MCF 10A (cell line): ENCODE measurements around the gene SLC38A10. TPM values are rescaled to one million over a fixed set of nuclear protein-coding genes. Genes with fewer than 3 reads are reported as not detected.

Experiments used
- BruUV-seq: library from RNA; stranded (reverse); fragments of 400-500 nt; replicated peaks from 2 replicates; lab custom pipeline; 2021; lab: Mats Ljungman, UMichigan
- CTCF ChIA-PET: fragments of 300-600 bp; sonication (Branson Sonifier 250); formaldehyde crosslinking; extraction: SDS; loops from one replicate; lab custom pipeline; 2021; ENCODE audit warnings: antibody characterized with exemption, inconsistent platforms; lab: Yijun Ruan, JAX
- POLR2A ChIA-PET: fragments of 300-600, 350-650 bp; sonication (Branson Sonifier 250); formaldehyde crosslinking; extraction: SDS; loops from one replicate; lab custom pipeline; 2020; ENCODE audit warnings: antibody characterized with exemption, inconsistent platforms; lab: Yijun Ruan, JAX
- DNase-seq: peaks from one replicate; pipeline ENCODE4 v3.0.0-alpha.2; 2018; ENCODE audit not compliant: unreplicated experiment
- H3K27ac Mint-ChIP-seq: one replicate; pipeline ENCODE4 v1.8.0; 2022; ENCODE audit warnings: mild to moderate bottlenecking, low read depth, mixed read lengths; ENCODE audit not compliant: unreplicated experiment
- H3K27me3 Mint-ChIP-seq: one replicate; pipeline ENCODE4 v1.8.0; 2022; ENCODE audit warnings: mixed read lengths; ENCODE audit not compliant: insufficient read depth, unreplicated experiment
- H3K36me3 Mint-ChIP-seq: one replicate; pipeline ENCODE4 v1.8.0; 2022; ENCODE audit warnings: mild to moderate bottlenecking, moderate library complexity, mixed read lengths; ENCODE audit not compliant: insufficient read depth, unreplicated experiment
- H3K4me1 Mint-ChIP-seq: one replicate; pipeline ENCODE4 v1.8.0; 2022; ENCODE audit warnings: mixed read lengths; ENCODE audit not compliant: insufficient read depth, unreplicated experiment
- H3K4me3 Mint-ChIP-seq: one replicate; pipeline ENCODE4 v1.8.0; 2022; ENCODE audit warnings: mild to moderate bottlenecking, moderate library complexity, mixed read lengths; ENCODE audit not compliant: unreplicated experiment
- H3K9me3 Mint-ChIP-seq: one replicate; pipeline ENCODE4 v1.8.0; 2022; ENCODE audit warnings: mixed read lengths; ENCODE audit not compliant: unreplicated experiment
- intact Hi-C: fragments of 100-400 bp; cut with micrococcal nuclease; formaldehyde crosslinking; loops from 2 replicates; pipeline ENCODE4 v1.14.1; 2022
- total RNA-seq: library from RNA; stranded (reverse); gene quantifications from 2 replicates; pipeline ENCODE4 v1.2.3, GENCODE V29; 2022
- TF ChIP-seq, protein P1 (sequence below): fragments of 200-600 bp; IDR thresholded peaks from one replicate; pipeline ENCODE4 v1.8.0; 2022; ENCODE audit warnings: antibody characterized with exemption, mild to moderate bottlenecking; ENCODE audit not compliant: unreplicated experiment

The SLC38A10 gene
- total RNA-seq, 1 experiment from 2014 or later: 98.2 TPM

DNA sequence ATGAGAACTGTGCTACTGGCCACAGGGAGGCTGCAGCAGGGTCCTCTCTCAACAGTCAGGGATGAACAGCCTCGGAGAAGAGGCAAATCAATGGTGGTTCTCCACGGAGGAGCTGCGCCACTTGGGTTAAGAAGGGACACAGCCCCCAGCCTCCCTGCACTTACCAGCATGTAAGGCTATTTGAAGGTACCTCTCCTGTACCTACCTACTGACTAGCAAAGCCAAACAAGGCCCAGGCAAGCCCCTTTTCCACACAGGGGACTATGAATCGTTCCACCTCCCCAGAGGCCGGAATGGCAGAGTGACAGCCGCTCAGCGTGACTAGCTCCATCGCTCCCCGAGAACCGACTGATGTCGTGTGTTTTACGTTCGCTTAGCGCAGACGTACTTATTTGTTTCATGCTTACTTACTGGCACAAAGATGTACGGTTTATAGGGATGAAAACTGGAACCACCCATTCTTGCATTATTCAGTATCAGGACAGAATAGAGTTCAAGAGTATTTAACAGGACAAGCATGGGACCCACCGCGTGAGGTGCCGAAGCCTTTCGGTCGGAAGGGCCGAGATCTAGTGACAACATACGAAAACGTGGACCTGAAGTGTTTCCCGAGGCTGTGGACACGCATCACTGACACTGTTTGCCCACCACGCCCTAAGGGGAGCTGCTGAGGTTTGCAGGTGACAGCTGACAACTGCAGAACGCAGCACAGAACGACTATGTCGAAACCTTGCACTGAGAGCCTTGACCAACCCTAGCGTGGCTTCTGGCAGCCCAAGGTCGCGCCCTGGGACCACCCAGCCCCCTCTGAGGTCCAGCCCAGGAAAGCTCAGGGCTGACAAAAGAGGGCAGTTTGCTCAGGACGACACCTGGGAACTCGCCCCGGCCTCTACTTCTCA lies 57.3 kb downstream of the SLC38A10 start:
- Mint-ChIP-seq H3K4me3 (peak overlapping the region; percentile 84), H3K27me3 (no peaks in the 10 kb centered on the region), H3K27ac (no peak overlapping the region), H3K36me3 (peaks cover 25% of the 10 kb centered on the region), H3K4me1 (peaks cover 24% of the 10 kb centered on the region), H3K9me3 (no peaks in the 10 kb centered on the region)
- intact Hi-C loops: no loop called here
- DNase-seq: no peak
- TSS peak; percentile 49 for BruUV-seq
- ChIA-PET POLR2A (interaction anchor here (1.1 to 3.3 kb wide), 14 partner anchors 9 to 428 kb away, joined by 3 to 15 read pairs (median 4); partner anchors contain the start of genes ACTG1 and FAAP100), CTCF (interaction anchor here (0.6 to 1.5 kb wide), 3 partner anchors 15 to 175 kb away, joined by 3 read pairs; no protein-coding TSS in a partner anchor)
- TF ChIP-seq, protein P1, sequence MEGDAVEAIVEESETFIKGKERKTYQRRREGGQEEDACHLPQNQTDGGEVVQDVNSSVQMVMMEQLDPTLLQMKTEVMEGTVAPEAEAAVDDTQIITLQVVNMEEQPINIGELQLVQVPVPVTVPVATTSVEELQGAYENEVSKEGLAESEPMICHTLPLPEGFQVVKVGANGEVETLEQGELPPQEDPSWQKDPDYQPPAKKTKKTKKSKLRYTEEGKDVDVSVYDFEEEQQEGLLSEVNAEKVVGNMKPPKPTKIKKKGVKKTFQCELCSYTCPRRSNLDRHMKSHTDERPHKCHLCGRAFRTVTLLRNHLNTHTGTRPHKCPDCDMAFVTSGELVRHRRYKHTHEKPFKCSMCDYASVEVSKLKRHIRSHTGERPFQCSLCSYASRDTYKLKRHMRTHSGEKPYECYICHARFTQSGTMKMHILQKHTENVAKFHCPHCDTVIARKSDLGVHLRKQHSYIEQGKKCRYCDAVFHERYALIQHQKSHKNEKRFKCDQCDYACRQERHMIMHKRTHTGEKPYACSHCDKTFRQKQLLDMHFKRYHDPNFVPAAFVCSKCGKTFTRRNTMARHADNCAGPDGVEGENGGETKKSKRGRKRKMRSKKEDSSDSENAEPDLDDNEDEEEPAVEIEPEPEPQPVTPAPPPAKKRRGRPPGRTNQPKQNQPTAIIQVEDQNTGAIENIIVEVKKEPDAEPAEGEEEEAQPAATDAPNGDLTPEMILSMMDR: no peak

DNA sequence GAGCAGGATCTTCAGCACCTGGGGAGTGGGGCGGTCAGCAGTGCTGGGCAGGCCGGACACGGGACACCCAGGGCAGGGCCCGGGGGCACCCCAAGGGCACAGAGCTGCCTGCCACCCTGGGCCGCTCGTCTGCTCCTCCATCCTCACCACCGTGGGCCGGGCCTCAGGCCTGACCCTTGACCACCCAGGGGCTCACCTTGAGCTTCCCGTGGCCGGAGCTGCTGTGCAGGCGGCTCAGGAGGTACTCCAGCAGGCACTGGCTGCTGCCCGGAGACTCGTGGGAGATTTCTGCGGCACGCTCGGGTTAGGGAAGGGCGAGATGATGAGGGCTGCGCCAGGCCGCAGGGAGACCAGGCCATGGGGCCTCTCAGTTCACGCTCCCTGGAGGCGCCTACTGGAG lies 58.3 kb downstream of the SLC38A10 start:
- TF ChIP-seq, protein P1: no peak
- ChIA-PET CTCF (no interaction called here), POLR2A (interaction anchor here (3.3 kb wide), 1 partner anchor 10 kb away, joined by 15 read pairs; no protein-coding TSS in a partner anchor)
- no peaks in the 10 kb centered on the region for H3K9me3 Mint-ChIP-seq
- H3K27me3 Mint-ChIP-seq: no peaks in the 10 kb centered on the region
- H3K4me3 Mint-ChIP-seq: no peak overlapping the region
- no peak overlapping the region for H3K27ac Mint-ChIP-seq
- peaks cover 18% of the 10 kb centered on the region for H3K36me3 Mint-ChIP-seq
- BruUV-seq: no TSS peak
- peaks cover 24% of the 10 kb centered on the region for H3K4me1 Mint-ChIP-seq
- no peak for DNase-seq
- intact Hi-C loops: no loop called here

DNA sequence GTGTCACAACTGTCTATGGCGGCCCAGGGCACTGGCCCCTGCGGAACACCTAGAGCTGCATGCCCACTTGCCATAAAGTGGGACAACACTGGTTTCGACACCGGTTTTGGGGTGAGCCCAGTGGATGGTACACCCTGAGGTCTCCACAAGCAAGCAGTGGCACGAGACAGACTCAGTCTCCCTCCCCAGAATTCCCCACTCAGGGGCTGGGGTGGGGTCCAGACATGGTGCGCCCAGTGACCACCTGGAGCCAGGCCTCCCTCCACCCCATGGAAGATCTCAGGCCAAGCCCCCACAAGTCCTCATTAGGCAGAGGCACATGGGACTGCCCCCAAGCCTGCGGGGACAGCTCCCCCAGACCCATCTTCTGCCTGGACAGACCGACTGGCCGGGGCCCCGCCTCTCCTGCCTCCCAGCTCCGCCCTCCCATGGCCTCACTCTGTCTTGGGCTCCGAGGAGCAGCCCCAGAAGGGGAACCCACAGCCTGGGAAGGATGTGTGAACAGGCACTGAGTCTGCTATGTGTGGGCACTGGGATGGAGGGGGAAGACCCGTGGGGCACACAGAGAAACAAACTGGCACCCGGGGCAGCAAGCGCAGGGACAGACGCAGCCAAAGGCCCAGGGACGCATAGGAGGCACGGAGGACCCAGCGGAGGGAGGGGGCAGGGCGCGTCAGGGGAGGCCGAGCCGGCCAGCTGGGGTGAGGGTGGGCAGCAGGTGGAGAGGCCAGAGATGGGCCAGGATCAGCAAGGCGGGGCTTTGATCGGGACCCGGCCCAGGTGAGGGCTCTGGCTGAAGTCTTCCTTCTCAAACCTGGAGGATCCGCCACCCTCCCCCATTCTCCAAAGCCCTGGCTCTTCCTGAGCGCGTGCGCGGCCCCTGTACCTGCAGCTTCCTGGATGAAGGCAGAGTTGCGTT lies 59.0 kb downstream of the SLC38A10 start:
- intact Hi-C loops: no loop called here
- Mint-ChIP-seq H3K4me1 (peaks cover 17% of the 10 kb centered on the region), H3K9me3 (no peaks in the 10 kb centered on the region), H3K36me3 (peaks cover 11% of the 10 kb centered on the region), H3K4me3 (no peak overlapping the region), H3K27me3 (no peaks in the 10 kb centered on the region), H3K27ac (no peak overlapping the region)
- no peak for DNase-seq
- no TSS peak for BruUV-seq
- ChIA-PET POLR2A (interaction anchor here (3.3 kb wide), 1 partner anchor 10 kb away, joined by 15 read pairs; no protein-coding TSS in a partner anchor), CTCF (no interaction called here)
- TF ChIP-seq, protein P1: no peak
